Endothelial cell of umbilical vein (primary cell): Measurements from ENCODE around the gene SIRT2. TPM values are rescaled to one million over a fixed set of nuclear protein-coding genes. Genes with fewer than 3 reads are reported as not detected.

Experiments used
- BruUV-seq: library from RNA; stranded (reverse); fragments of 400-500 nt; replicated peaks from 2 replicates; lab custom pipeline; 2021; lab: Mats Ljungman, UMichigan
- CTCF ChIA-PET: fragments of 300-600, 350-600 bp; sonication (Branson Sonifier 250); formaldehyde crosslinking; loops from one replicate; lab custom pipeline; 2021; ENCODE audit warnings: antibody characterized with exemption, inconsistent platforms; lab: Charles Lee
- POLR2A ChIA-PET: fragments of 300-600, 350-600 bp; sonication (Branson Sonifier 250); formaldehyde crosslinking; loops from one replicate; lab custom pipeline; 2021; ENCODE audit warnings: antibody characterized with exemption, inconsistent platforms; lab: Charles Lee
- DNase-seq: peaks from one replicate; pipeline ENCODE4 v3.0.0-alpha.2; 2011; ENCODE audit warnings: low read depth, low spot score
- FAIRE-seq: peaks from 2 replicates; lab custom pipeline; 2011; peaks lifted over from hg19 to GRCh38; lab: Jason Lieb, UNC
- H2AFZ ChIP-seq: 2 replicates; pipeline ENCODE4 v1.6.0; 2012; ENCODE audit warnings: low read depth, low read length, control low read depth, inconsistent platforms
- H3K27ac ChIP-seq: 2 replicates; pipeline ENCODE4 v1.5.1; 2011; ENCODE audit warnings: low read depth, mild to moderate bottlenecking, control low read depth, low read length, moderate library complexity; ENCODE audit not compliant: insufficient read depth
- H3K27me3 ChIP-seq, 2 experiments: 2 replicates each; pipeline versions ENCODE4 v1.6.0 to v1.6.1; 2011; ENCODE audit warnings: low read length in 2 of 2, mixed read lengths in 1 of 2; ENCODE audit not compliant: control insufficient read depth in 2 of 2, insufficient read depth in 2 of 2
- H3K36me3 ChIP-seq, 2 experiments: 2 replicates in 1 of 2; 3 replicates in 1 of 2; pipeline ENCODE4 v1.5.1; 2011; ENCODE audit warnings: low read length in 2 of 2, mild to moderate bottlenecking in 1 of 2, moderate library complexity in 1 of 2; ENCODE audit not compliant: control insufficient read depth in 2 of 2, insufficient read depth in 2 of 2; ENCODE audit errors: extremely low read depth in 1 of 2
- H3K4me1 ChIP-seq: 3 replicates; pipeline ENCODE4 v1.5.1; 2011; ENCODE audit warnings: mild to moderate bottlenecking, low read length; ENCODE audit not compliant: control insufficient read depth, insufficient read depth; ENCODE audit errors: extremely low read depth
- H3K4me2 ChIP-seq: 2 replicates; pipeline ENCODE4 v1.6.1; 2011; ENCODE audit warnings: low read length, control low read depth, mixed read lengths; ENCODE audit not compliant: insufficient read depth
- H3K4me3 ChIP-seq, 3 experiments: fragments of 200-600 bp in 1 of 3; sonication (generic), shearing (Covaris generic) in 1 of 3; replicated peaks in 1 of 3; 2 replicates each; pipeline ENCODE4 v1.5.1; 2011 to 2016; ENCODE audit warnings: control low read depth in 3 of 3, low read length in 3 of 3, mild to moderate bottlenecking in 2 of 3, inconsistent platforms in 1 of 3, low read depth in 1 of 3, moderate library complexity in 1 of 3; ENCODE audit not compliant: insufficient read depth in 1 of 3
- H3K79me2 ChIP-seq: 2 replicates; pipeline ENCODE4 v1.6.0; 2012; ENCODE audit warnings: low read length, inconsistent platforms; ENCODE audit not compliant: control insufficient read depth, insufficient read depth
- H3K9ac ChIP-seq: replicated peaks from 2 replicates; pipeline ENCODE3; 2011; ENCODE audit warnings: low read length, control low read depth; ENCODE audit not compliant: insufficient read depth; ENCODE audit errors: extremely low read depth
- H3K9me1 ChIP-seq: replicated peaks from 3 replicates; pipeline ENCODE4 v1.6.0; 2011; ENCODE audit warnings: mild to moderate bottlenecking, low read length; ENCODE audit not compliant: control insufficient read depth, insufficient read depth; ENCODE audit errors: extremely low read depth
- H3K9me3 ChIP-seq: replicated peaks from 2 replicates; pipeline ENCODE4 v1.5.1; 2012; ENCODE audit warnings: low read length, inconsistent platforms; ENCODE audit not compliant: control insufficient read depth, insufficient read depth
- H4K20me1 ChIP-seq: replicated peaks from 2 replicates; pipeline ENCODE3; 2011; ENCODE audit warnings: mild to moderate bottlenecking, low read length; ENCODE audit not compliant: control insufficient read depth, insufficient read depth; ENCODE audit errors: extremely low read depth
- EZH2 ChIP-seq: IDR thresholded peaks from 2 replicates; pipeline ENCODE4 v1.6.1; 2012; ENCODE audit warnings: borderline replicate concordance, low read depth, mild to moderate bottlenecking, moderate library complexity, low read length, inconsistent platforms; ENCODE audit not compliant: severe bottlenecking
- FOS ChIP-seq: IDR thresholded peaks from 2 replicates; pipeline ENCODE4 v1.6.1; 2011; ENCODE audit warnings: mild to moderate bottlenecking, low read length, moderate library complexity, borderline replicate concordance; ENCODE audit not compliant: insufficient read depth
- GATA2 ChIP-seq: IDR thresholded peaks from 2 replicates; pipeline ENCODE4 v1.7.0; 2011; ENCODE audit warnings: low read depth, mild to moderate bottlenecking, moderate library complexity, mixed read lengths, low read length; ENCODE audit not compliant: insufficient read length, insufficient read depth
- JUN ChIP-seq: IDR thresholded peaks from 2 replicates; pipeline ENCODE4 v1.6.1; 2011; ENCODE audit warnings: borderline replicate concordance, low read depth; ENCODE audit not compliant: insufficient read length, insufficient read depth
- MYC ChIP-seq: IDR thresholded peaks from one replicate; pipeline ENCODE4 v1.6.1; 2011; ENCODE audit warnings: mild to moderate bottlenecking, low read depth, low read length
- POLR2A ChIP-seq: IDR thresholded peaks from 2 replicates; pipeline ENCODE4 v1.6.1; 2012; ENCODE audit warnings: low read depth, mild to moderate bottlenecking, control low read depth, low read length
- POLR2AphosphoS5 ChIP-seq: IDR thresholded peaks from 2 replicates; pipeline ENCODE4 v1.6.1; 2012; ENCODE audit warnings: low read depth, mild to moderate bottlenecking, control low read depth, low read length, moderate library complexity; ENCODE audit not compliant: insufficient read depth
- dilution Hi-C: fragments of 300-500 bp; cut with MboI; formaldehyde crosslinking; loops from one replicate; pipeline ENCODE4 v1.15.0; 2019; ENCODE audit warnings: low sequenced_read_pairs; ENCODE audit not compliant: extremely low pct_ligation_motif_present
- intact Hi-C: fragments of 100-400 bp; cut with micrococcal nuclease; formaldehyde crosslinking; loops from one replicate; pipeline ENCODE4 v1.10.0; 2022
- polyA plus RNA-seq, 4 experiments: library from polyadenylated mRNA; depleted of rRNA in 3 of 4; stranded (reverse) in 3 of 4; unstranded in 1 of 4; fragments of >200 nt; gene quantifications; 2 replicates each; pipeline versions ENCODE4 v1.2.1 to v1.2.3, GENCODE V29; 2011 to 2012; ENCODE audit warnings: missing spikeins in 1 of 4
- total RNA-seq: library from RNA; stranded (reverse); gene quantifications from 2 replicates; pipeline ENCODE4 v1.2.3, GENCODE V29; 2021
- TF ChIP-seq, protein P1 (sequence below), 2 donors: IDR thresholded peaks; 1 replicate in 1 of 2; 2 replicates in 1 of 2; pipeline ENCODE4 v1.5.1; 2011; ENCODE audit warnings: low read length in 2 of 2, mild to moderate bottlenecking in 2 of 2, moderate library complexity in 2 of 2, control low read depth in 1 of 2, inconsistent platforms in 1 of 2, low read depth in 1 of 2; ENCODE audit not compliant: insufficient read depth in 1 of 2; ENCODE audit errors: extremely low read depth in 1 of 2
- TF ChIP-seq, protein P2 (sequence below): IDR thresholded peaks from 2 replicates; pipeline ENCODE4 v1.6.1; 2011; ENCODE audit not compliant: insufficient read depth, insufficient read length

The SIRT2 gene
- total and polyA plus RNA-seq, 2 donors (not counting 3 experiments of a cell fraction or from before 2014, with no cell fraction given), result 47.6 to 72.5 TPM

DNA sequence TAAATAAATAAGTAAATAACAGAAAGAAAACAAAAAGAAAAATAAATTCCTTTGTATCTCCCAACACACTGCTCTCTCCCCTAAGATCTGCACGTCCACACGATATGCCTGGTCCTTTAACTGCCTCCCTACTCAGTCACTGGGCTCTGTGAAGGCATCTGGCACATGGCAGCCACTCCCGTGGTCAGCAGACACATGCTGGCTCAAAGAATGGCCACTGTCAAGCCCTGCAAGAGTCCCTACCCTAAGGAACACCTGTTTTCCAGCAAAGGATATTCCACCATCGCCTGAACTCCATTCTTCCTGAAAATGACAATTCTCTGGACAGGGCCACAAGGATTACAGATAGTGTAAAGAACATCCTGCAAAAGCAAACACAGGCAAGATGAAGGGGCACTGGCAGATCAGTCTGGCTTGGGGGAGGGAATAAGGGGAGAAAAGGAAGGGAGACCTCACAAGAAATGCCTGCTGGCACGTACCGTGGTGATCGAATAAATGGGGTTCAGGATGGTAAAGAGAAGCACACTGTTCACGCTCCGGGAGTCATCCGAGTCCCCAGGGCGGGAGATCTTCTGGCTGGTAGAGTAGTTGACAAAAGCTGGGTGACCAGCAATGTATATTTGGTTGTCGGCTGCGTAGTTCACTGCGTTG, 53.9 kb downstream of the SIRT2 start:
- no TSS peak for BruUV-seq
- intact Hi-C loops (no loop called here), dilution Hi-C loops (no loop called here)
- Histone ChIP-seq H4K20me1 (no peaks in the 10 kb centered on the region), H3K9me1 (no peaks in the 10 kb centered on the region), H3K4me2 (no peak overlapping the region), H3K9ac (no peak overlapping the region), H2AFZ (no peak overlapping the region), H3K9me3 (no peaks in the 10 kb centered on the region), H3K79me2 (peaks cover 77% of the 10 kb centered on the region), H3K4me1 (peaks cover 18% of the 10 kb centered on the region), H3K36me3 (peaks cover 43 to 61% of the 10 kb centered on the region in 2 experiments), H3K27ac (no peak overlapping the region), H3K27me3 (no peaks in the 10 kb centered on the region), H3K4me3 (no peak overlapping the region)
- ChIA-PET POLR2A (no interaction called here), CTCF (interaction anchor here (1.0 kb wide), 1 partner anchor 42 kb away, joined by 3 read pairs; no protein-coding TSS in a partner anchor)
- TF ChIP-seq FOS, result no peak
- TF ChIP-seq GATA2, result no peak
- TF ChIP-seq JUN, result no peak
- TF ChIP-seq POLR2AphosphoS5, result no peak
- TF ChIP-seq, protein P1, sequence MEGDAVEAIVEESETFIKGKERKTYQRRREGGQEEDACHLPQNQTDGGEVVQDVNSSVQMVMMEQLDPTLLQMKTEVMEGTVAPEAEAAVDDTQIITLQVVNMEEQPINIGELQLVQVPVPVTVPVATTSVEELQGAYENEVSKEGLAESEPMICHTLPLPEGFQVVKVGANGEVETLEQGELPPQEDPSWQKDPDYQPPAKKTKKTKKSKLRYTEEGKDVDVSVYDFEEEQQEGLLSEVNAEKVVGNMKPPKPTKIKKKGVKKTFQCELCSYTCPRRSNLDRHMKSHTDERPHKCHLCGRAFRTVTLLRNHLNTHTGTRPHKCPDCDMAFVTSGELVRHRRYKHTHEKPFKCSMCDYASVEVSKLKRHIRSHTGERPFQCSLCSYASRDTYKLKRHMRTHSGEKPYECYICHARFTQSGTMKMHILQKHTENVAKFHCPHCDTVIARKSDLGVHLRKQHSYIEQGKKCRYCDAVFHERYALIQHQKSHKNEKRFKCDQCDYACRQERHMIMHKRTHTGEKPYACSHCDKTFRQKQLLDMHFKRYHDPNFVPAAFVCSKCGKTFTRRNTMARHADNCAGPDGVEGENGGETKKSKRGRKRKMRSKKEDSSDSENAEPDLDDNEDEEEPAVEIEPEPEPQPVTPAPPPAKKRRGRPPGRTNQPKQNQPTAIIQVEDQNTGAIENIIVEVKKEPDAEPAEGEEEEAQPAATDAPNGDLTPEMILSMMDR (IDR thresholded peaks at IDR 0.05; ENCODE audit: extremely low read depth in 1 of 2, insufficient read depth in 1 of 2, low read depth in 1 of 2, low read length in 2 of 2), result no peak
- TF ChIP-seq EZH2, result no peak
- no peak for TF ChIP-seq POLR2A
- no peak for TF ChIP-seq MYC
- TF ChIP-seq, protein P2, sequence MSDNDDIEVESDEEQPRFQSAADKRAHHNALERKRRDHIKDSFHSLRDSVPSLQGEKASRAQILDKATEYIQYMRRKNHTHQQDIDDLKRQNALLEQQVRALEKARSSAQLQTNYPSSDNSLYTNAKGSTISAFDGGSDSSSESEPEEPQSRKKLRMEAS, result no peak
- no peak for DNase-seq
- no peak for FAIRE-seq
